ENCODE data around the gene EPN3.

Gene EPN3

DNA sequence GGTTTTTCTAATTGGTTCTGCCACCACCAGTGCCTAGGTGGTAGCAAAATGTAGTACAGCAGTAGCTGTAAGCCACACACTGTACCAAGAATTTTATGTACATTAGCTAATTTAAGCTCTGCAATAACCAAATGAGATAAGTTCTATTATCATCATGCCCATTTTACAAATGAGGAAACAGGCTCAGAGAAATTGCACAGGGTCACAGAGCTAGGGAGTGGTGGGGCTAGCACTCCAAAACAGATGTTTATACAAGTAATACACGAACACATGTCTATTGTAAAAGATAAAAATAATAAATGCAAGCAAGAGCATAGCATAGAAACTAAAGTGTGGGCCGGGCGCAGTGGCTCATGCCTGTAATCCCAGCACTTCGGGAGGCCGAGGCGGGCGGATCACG, 40.3 kb upstream of the EPN3 start:
- TF ChIP-seq, protein P1, sequence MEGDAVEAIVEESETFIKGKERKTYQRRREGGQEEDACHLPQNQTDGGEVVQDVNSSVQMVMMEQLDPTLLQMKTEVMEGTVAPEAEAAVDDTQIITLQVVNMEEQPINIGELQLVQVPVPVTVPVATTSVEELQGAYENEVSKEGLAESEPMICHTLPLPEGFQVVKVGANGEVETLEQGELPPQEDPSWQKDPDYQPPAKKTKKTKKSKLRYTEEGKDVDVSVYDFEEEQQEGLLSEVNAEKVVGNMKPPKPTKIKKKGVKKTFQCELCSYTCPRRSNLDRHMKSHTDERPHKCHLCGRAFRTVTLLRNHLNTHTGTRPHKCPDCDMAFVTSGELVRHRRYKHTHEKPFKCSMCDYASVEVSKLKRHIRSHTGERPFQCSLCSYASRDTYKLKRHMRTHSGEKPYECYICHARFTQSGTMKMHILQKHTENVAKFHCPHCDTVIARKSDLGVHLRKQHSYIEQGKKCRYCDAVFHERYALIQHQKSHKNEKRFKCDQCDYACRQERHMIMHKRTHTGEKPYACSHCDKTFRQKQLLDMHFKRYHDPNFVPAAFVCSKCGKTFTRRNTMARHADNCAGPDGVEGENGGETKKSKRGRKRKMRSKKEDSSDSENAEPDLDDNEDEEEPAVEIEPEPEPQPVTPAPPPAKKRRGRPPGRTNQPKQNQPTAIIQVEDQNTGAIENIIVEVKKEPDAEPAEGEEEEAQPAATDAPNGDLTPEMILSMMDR (IDR thresholded peaks at IDR 0.05; ENCODE audit: low read depth, low read length) = no peak

DNA sequence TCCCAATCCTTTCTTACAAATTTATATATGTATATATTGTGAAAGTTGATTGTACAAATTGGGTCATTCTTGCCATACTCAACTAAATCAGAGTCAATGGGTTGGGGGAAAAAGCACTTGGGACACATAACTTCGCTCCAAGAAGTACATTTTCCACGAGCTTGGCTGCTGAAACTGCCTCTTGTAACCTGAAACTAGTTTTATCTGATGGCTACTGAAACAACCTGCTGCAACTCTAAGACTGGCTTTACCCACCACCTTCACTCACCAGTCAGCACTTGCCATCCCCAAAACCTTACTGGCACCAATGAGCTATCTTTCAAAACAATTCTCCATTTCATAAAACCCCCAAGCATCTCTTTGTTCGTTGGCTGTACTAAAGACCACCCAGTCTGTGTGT, 38.8 kb upstream of the EPN3 start:
- TF ChIP-seq, protein P1 (IDR thresholded peaks at IDR 0.05; ENCODE audit: low read depth, low read length) = no peak
- DNase-seq (ENCODE audit: low read depth in 2 of 2) = no peak
- H3K4me3 ChIP-seq (replicated peaks in 1 of 2; ENCODE audit: low read depth in 2 of 2, low read length in 2 of 2) = no peak overlapping the region

More for the DNA sequence above, 40.3 kb upstream of the EPN3 start:
- H3K4me3 ChIP-seq (replicated peaks in 1 of 2; ENCODE audit: low read depth in 2 of 2, low read length in 2 of 2) = no peak overlapping the region
- DNase-seq (ENCODE audit: low read depth in 2 of 2) = no peak

DNA sequence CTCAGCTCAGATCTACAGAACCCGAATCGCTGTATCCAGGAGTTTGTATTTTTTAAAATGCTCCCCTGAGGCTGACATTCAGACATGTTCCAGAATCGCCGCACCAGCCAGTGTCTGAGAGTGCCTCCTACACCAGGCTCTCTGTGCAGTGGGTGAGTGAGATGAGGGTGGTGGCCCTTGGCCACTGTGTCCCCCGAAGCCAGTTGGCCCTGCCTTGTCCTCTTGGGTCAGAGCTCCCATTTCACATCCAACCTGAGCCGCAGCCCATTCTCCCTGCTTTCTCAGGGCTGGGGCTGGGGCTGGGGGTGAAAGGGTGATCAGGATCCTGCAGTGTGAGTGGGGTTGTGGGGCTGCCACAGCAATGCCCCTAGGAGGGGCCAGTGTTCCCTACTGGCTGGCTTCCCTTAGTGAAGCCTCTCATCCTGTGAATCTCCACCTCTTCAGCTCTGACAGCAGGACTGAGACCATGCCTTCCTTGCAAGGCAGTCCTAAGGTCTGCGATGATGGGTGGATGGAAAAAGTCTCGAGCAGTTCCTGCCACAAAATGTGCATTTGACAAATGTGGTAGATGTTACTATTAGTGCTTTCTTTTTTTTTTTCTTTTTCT, 37.2 kb upstream of the EPN3 start:
- H3K4me3 ChIP-seq (replicated peaks in 1 of 2; ENCODE audit: low read depth in 2 of 2, low read length in 2 of 2) = no peak overlapping the region
- TF ChIP-seq, protein P1 (IDR thresholded peaks at IDR 0.05; ENCODE audit: low read depth, low read length) = no peak
- DNase-seq (ENCODE audit: low read depth in 2 of 2) = no peak

DNA sequence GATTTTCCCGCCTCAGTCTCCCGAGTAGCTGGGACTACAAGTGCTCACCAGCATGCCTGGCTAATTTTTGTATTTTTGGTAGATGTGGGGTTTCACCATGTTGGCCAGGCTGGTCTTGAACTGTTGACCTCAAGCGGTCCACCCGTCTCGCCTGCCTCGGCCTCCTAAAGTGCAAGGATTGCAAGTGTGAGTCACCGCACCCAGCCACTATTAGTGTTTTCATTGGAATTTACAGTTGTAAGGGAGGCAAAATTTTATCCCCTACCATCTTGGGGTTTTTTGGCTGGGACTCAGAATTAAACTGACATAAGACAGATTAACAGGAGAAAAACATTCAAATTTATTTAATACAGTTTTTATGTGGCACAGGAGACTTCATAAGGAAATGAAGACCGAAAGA, 36.6 kb upstream of the EPN3 start:
- peak in 1 of 2 donors; percentile 52 for DNase-seq (ENCODE audit: low read depth in 2 of 2)
- no peak overlapping the region for H3K4me3 ChIP-seq (replicated peaks in 1 of 2; ENCODE audit: low read depth in 2 of 2, low read length in 2 of 2)
- TF ChIP-seq, protein P1 (IDR thresholded peaks at IDR 0.05; ENCODE audit: low read depth, low read length) = no peak

DNA sequence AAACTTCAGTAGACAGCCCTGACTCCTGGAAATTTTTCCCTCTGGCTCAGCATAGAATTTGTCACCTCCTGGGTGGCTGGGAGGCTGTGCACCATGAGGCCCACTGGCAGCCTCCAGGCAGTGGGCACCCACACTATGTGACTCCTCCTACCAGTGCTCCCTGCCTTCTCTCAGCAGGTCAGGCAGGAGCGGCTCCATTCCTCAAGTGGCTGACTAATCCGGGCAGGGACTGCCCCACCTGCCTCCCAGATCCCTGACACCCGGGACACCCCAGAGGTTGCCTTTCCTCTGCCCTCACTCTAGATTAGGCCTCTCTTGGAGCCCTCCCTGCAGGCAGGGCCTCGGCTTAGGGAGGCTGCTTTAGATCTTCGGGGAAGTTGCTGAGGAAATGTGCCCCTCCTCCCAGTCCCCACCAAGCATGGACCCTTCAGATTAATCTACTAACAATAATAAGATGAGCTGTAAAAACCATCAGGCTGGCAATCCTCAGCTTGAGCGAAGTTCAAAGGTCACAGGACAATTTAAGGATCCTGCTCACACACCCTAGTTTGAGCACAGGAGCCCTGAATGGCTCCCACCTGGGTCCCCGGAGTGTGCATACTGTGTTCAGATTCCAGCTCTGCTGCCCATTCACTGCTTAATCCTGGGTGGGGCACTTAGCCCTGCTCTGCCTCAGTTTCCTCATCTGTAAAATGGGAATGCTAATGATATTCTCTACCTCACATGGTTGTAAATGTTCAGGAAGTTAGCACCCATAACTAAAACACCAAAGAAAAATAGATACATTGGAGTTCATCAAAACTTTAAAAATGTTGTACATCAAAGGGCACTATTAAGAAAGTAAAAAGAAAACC, 34.3 kb upstream of the EPN3 start:
- TF ChIP-seq, protein P1 (IDR thresholded peaks at IDR 0.05; ENCODE audit: low read depth, low read length) = no peak
- no peak overlapping the region for H3K4me3 ChIP-seq (replicated peaks in 1 of 2; ENCODE audit: low read depth in 2 of 2, low read length in 2 of 2)

DNA sequence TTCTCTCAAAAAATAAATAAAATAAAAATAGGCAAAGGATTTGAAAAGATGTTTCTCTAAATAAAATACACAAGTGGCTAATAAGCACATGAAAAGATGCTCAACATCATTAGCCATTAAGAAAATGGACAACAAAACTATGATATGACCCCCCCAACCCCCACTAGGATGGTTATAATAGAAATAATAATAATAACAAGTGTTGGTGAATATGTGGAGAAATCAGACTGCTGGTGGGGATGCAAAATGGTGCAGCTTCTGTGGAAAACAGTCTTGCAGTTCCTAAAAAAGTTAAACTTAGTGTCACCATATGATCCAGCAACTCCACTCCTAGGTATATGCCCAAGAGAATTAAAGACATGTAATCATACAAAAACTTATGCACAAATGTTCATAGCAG, 33.3 kb upstream of the EPN3 start:
- no peak for DNase-seq (ENCODE audit: low read depth in 2 of 2)
- TF ChIP-seq, protein P1 (IDR thresholded peaks at IDR 0.05; ENCODE audit: low read depth, low read length) = no peak

More for the DNA sequence above, 34.3 kb upstream of the EPN3 start:
- DNase-seq (ENCODE audit: low read depth in 2 of 2) = no peak

More for the DNA sequence above, 33.3 kb upstream of the EPN3 start:
- H3K4me3 ChIP-seq (replicated peaks in 1 of 2; ENCODE audit: low read depth in 2 of 2, low read length in 2 of 2) = no peak overlapping the region
